CD4-positive, CD25-positive, alpha-beta regulatory T cell (primary cell): ENCODE data around the gene ABCC1. TPM values are rescaled to one million over a fixed set of nuclear protein-coding genes. Genes with fewer than 3 reads are reported as not detected.

ENCODE experiments used
- ATAC-seq, 2 donors: fragments of 150-1000 bp; cut with Tn5 transposase; one replicate each; pipeline ENCODE4 v1.10.0; 2021; ENCODE audit warnings: low read depth in 2 of 2, moderate number of reproducible peaks in 2 of 2, moderate library complexity in 1 of 2
- DNase-seq, 3 donors: peaks; one replicate each; pipeline versions ENCODE4 v3.0.0 to v3.0.0-alpha.2; 2012 to 2022; ENCODE audit warnings: mixed read lengths in 1 of 3
- H3K27ac ChIP-seq: one replicate; pipeline ENCODE4 v1.7.0; 2013; ENCODE audit warnings: mild to moderate bottlenecking, low read length; ENCODE audit not compliant: insufficient read depth, poor library complexity, severe bottlenecking
- H3K27me3 ChIP-seq: one replicate; pipeline ENCODE4 v1.7.0; 2013; ENCODE audit warnings: low read length; ENCODE audit not compliant: control insufficient read depth, insufficient read depth
- H3K36me3 ChIP-seq: one replicate; pipeline ENCODE4 v1.7.0; 2013; ENCODE audit warnings: mild to moderate bottlenecking, low read length, moderate library complexity; ENCODE audit not compliant: control insufficient read depth, insufficient read depth
- H3K4me1 ChIP-seq: 2 replicates; pipeline ENCODE4 v1.7.0; 2013; ENCODE audit warnings: mild to moderate bottlenecking, low read length; ENCODE audit not compliant: insufficient read depth, control insufficient read depth, poor library complexity, severe bottlenecking
- H3K4me3 ChIP-seq: one replicate; pipeline ENCODE4 v1.7.0; 2013; ENCODE audit warnings: low read depth, mild to moderate bottlenecking, low read length, moderate library complexity
- H3K9me3 ChIP-seq, 2 experiments: 1 replicate in 1 of 2; 2 replicates in 1 of 2; pipeline ENCODE4 v1.7.0; 2013; ENCODE audit warnings: low read length in 2 of 2, mild to moderate bottlenecking in 1 of 2, moderate library complexity in 1 of 2; ENCODE audit not compliant: control insufficient read depth in 2 of 2
- H3K27ac Mint-ChIP-seq, 3 donors: one replicate each; pipeline ENCODE4 v1.8.0; 2020 to 2022; ENCODE audit warnings: mild to moderate bottlenecking in 3 of 3, mixed read lengths in 3 of 3, moderate library complexity in 2 of 3
- H3K27me3 Mint-ChIP-seq: one replicate; pipeline ENCODE4 v1.8.0; 2022; ENCODE audit warnings: mild to moderate bottlenecking, mixed read lengths
- H3K36me3 Mint-ChIP-seq: one replicate; pipeline ENCODE4 v1.8.0; 2020; ENCODE audit warnings: mixed read lengths
- H3K4me1 Mint-ChIP-seq, 4 donors: one replicate each; pipeline ENCODE4 v1.8.0; 2020 to 2022; ENCODE audit warnings: mixed read lengths in 4 of 4, mild to moderate bottlenecking in 1 of 4
- H3K4me3 Mint-ChIP-seq, 4 donors: one replicate each; pipeline ENCODE4 v1.8.0; 2020 to 2022; ENCODE audit warnings: mild to moderate bottlenecking in 4 of 4, mixed read lengths in 4 of 4, moderate library complexity in 3 of 4
- H3K9me3 Mint-ChIP-seq, 7 donors: one replicate each; pipeline ENCODE4 v1.8.0; 2020 to 2022; ENCODE audit warnings: mixed read lengths in 7 of 7, mild to moderate bottlenecking in 3 of 7, moderate library complexity in 2 of 7
- polyA plus RNA-seq, 4 donors: library from polyadenylated mRNA; unstranded; fragments of 300-500 nt; fragmentation: Illumina TruSeq; gene quantifications; one replicate each; pipeline ENCODE4 v1.2.3, GENCODE V29; 2021
- total RNA-seq: library from RNA; stranded (reverse); gene quantifications from one replicate; pipeline ENCODE4 v1.2.3, GENCODE V29; 2022

ABCC1 gene
- total and polyA plus RNA-seq, 5 donors from 2014 or later: 6.9 to 103 (median 8.7) TPM

GRCh38 chr16:16073001-16073545, 123.7 kb downstream of the ABCC1 start:
- Histone ChIP-seq H3K4me3 (no peak overlapping the region), H3K27ac (no peak overlapping the region), H3K4me1 (no peaks in the 10 kb centered on the region), H3K36me3 (peaks cover 69% of the 10 kb centered on the region), H3K27me3 (no peaks in the 10 kb centered on the region), H3K9me3 (no peaks in the 10 kb centered on the region)
- Mint-ChIP-seq H3K4me1 (peaks cover 0 to 12% (median 4%) of the 10 kb centered on the region in 4 donors), H3K9me3 (no peaks in the 10 kb centered on the region), H3K27ac (no peak overlapping the region), H3K36me3 (peaks cover 35% of the 10 kb centered on the region), H3K27me3 (no peaks in the 10 kb centered on the region), H3K4me3 (no peak overlapping the region)
- DNase-seq: no peak
- ATAC-seq: no peak

GRCh38 chr16:16073891-16074881, 124.8 kb downstream of the ABCC1 start:
- peaks cover 73% of the 10 kb centered on the region for H3K36me3 ChIP-seq
- DNase-seq (no peak), ATAC-seq (no peak)
- H3K9me3 ChIP-seq: no peaks in the 10 kb centered on the region
- no peak overlapping the region for H3K4me3 ChIP-seq
- H3K36me3 Mint-ChIP-seq: peaks cover 30% of the 10 kb centered on the region
- peaks cover 0 to 12% (median 4%) of the 10 kb centered on the region in 4 donors for H3K4me1 Mint-ChIP-seq
- H3K27me3 ChIP-seq: no peaks in the 10 kb centered on the region
- peak overlapping the region; percentile 73 to 87 (median 76) for H3K27ac Mint-ChIP-seq
- H3K27me3 Mint-ChIP-seq: no peaks in the 10 kb centered on the region
- no peaks in the 10 kb centered on the region for H3K4me1 ChIP-seq
- H3K9me3 Mint-ChIP-seq: no peaks in the 10 kb centered on the region
- H3K27ac ChIP-seq: no peak overlapping the region
- no peak overlapping the region for H3K4me3 Mint-ChIP-seq

- no peaks in the 10 kb centered on the region for H3K9me3 Mint-ChIP-seq
- no peak overlapping the region for H3K4me3 ChIP-seq
- H3K27ac ChIP-seq: no peak overlapping the region
- no peaks in the 10 kb centered on the region for H3K27me3 Mint-ChIP-seq
- H3K4me1 ChIP-seq: no peaks in the 10 kb centered on the region
- peaks cover 0 to 12% (median 7%) of the 10 kb centered on the region in 4 donors for H3K4me1 Mint-ChIP-seq
- H3K36me3 Mint-ChIP-seq: peaks cover 33% of the 10 kb centered on the region
- no peak for DNase-seq
- no peak for ATAC-seq
- peak overlapping the region in 2 of 3 donors; percentile 42 to 87 for H3K27ac Mint-ChIP-seq
- H3K27me3 ChIP-seq: no peaks in the 10 kb centered on the region
- peak overlapping the region in 1 of 4 donors; percentile 19 for H3K4me3 Mint-ChIP-seq
- H3K9me3 ChIP-seq: no peaks in the 10 kb centered on the region
- H3K36me3 ChIP-seq: peaks cover 81% of the 10 kb centered on the region
Observed at GRCh38 chr16:16075488-16076422, 126.3 kb downstream of the ABCC1 start.

- no peaks in the 10 kb centered on the region for H3K4me1 ChIP-seq
- Mint-ChIP-seq H3K27ac (peak overlapping the region in 1 of 3 donors; percentile 45), H3K4me1 (peaks cover 0 to 12% (median 8%) of the 10 kb centered on the region in 4 donors), H3K27me3 (no peaks in the 10 kb centered on the region), H3K9me3 (no peaks in the 10 kb centered on the region), H3K4me3 (no peak overlapping the region), H3K36me3 (peaks cover 36% of the 10 kb centered on the region)
- no peaks in the 10 kb centered on the region for H3K9me3 ChIP-seq
- DNase-seq: no peak
- no peak for ATAC-seq
- H3K4me3 ChIP-seq: no peak overlapping the region
- no peak overlapping the region for H3K27ac ChIP-seq
- no peaks in the 10 kb centered on the region for H3K27me3 ChIP-seq
- H3K36me3 ChIP-seq: peaks cover 81% of the 10 kb centered on the region
Observed at GRCh38 chr16:16076423-16076813, 127.0 kb downstream of the ABCC1 start.

- no peaks in the 10 kb centered on the region for H3K9me3 ChIP-seq
- H3K4me3 ChIP-seq: no peak overlapping the region
- Mint-ChIP-seq H3K27me3 (no peaks in the 10 kb centered on the region), H3K9me3 (no peaks in the 10 kb centered on the region), H3K27ac (no peak overlapping the region), H3K4me3 (no peak overlapping the region), H3K36me3 (peaks cover 53% of the 10 kb centered on the region), H3K4me1 (peaks cover 0 to 8% (median 5%) of the 10 kb centered on the region in 4 donors)
- ATAC-seq (no peak), DNase-seq (no peak)
- H3K27ac ChIP-seq: no peak overlapping the region
- peaks cover 85% of the 10 kb centered on the region for H3K36me3 ChIP-seq
- H3K27me3 ChIP-seq: no peaks in the 10 kb centered on the region
- H3K4me1 ChIP-seq: no peaks in the 10 kb centered on the region
Observed at GRCh38 chr16:16080465-16081065, 131.1 kb downstream of the ABCC1 start.

GRCh38 chr16:16081141-16081540, 131.7 kb downstream of the ABCC1 start:
- DNase-seq (no peak), ATAC-seq (no peak)
- no peaks in the 10 kb centered on the region for H3K27me3 Mint-ChIP-seq
- Histone ChIP-seq H3K36me3 (peaks cover 87% of the 10 kb centered on the region), H3K27ac (no peak overlapping the region), H3K4me3 (no peak overlapping the region), H3K4me1 (no peaks in the 10 kb centered on the region), H3K9me3 (no peaks in the 10 kb centered on the region), H3K27me3 (no peaks in the 10 kb centered on the region)
- H3K9me3 Mint-ChIP-seq: no peaks in the 10 kb centered on the region
- H3K36me3 Mint-ChIP-seq: peaks cover 55% of the 10 kb centered on the region
- H3K4me1 Mint-ChIP-seq: peaks cover 0 to 8% (median 5%) of the 10 kb centered on the region in 4 donors
- H3K27ac Mint-ChIP-seq: no peak overlapping the region
- H3K4me3 Mint-ChIP-seq: no peak overlapping the region

GRCh38 chr16:16082255-16082654, 132.8 kb downstream of the ABCC1 start:
- ATAC-seq (no peak), DNase-seq (no peak)
- Mint-ChIP-seq H3K4me1 (peaks cover 0 to 8% (median 4%) of the 10 kb centered on the region in 4 donors), H3K9me3 (no peaks in the 10 kb centered on the region), H3K4me3 (peak overlapping the region in 1 of 4 donors; percentile 10), H3K27me3 (no peaks in the 10 kb centered on the region), H3K36me3 (peaks cover 56% of the 10 kb centered on the region), H3K27ac (no peak overlapping the region)
- Histone ChIP-seq H3K4me1 (no peaks in the 10 kb centered on the region), H3K27me3 (no peaks in the 10 kb centered on the region), H3K27ac (no peak overlapping the region), H3K36me3 (peaks cover 88% of the 10 kb centered on the region), H3K4me3 (no peak overlapping the region), H3K9me3 (no peaks in the 10 kb centered on the region)
